ENCODE data around the gene OLA1. TPM values are rescaled to one million over a fixed set of nuclear protein-coding genes. Genes with fewer than 3 reads are reported as not detected.

Gene OLA1
- total RNA-seq, 1 donor: 59.9 TPM

GRCh38 chr2:174138161-174138560 is 110.2 kb downstream of the OLA1 start:
- Histone ChIP-seq H3K4me3 (ENCODE audit: low read length) (no peak overlapping the region), H3K27me3 (ENCODE audit: insufficient read depth, low read length) (no peaks in the 10 kb centered on the region), H3K9me3 (ENCODE audit: low read depth, low read length) (no peaks in the 10 kb centered on the region), H3K4me1 (ENCODE audit: insufficient read depth, low read length) (no peaks in the 10 kb centered on the region)

DNA sequence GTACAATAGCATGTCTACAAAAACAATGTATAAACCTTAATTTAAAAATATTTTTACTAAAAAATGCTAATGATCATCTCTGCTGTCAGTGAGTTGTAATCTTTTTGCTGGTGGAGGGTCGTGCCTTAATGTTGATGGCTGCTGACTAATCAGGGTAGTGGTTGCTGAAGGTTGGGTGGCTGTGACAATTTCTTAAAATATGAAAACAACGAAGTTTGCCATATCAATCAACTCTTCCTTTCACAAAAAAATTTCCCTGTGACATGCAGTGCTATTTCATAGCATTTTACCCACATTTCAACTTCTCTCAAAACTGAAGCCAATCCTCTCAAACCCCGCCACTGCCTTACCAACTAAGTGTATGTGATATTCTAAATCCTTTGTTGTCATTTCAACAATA is 112.4 kb downstream of the OLA1 start:
- no peaks in the 10 kb centered on the region for H3K4me1 ChIP-seq (ENCODE audit: insufficient read depth, low read length)
- no peak overlapping the region for H3K4me3 ChIP-seq (ENCODE audit: low read length)
- no peaks in the 10 kb centered on the region for H3K27me3 ChIP-seq (ENCODE audit: insufficient read depth, low read length)
- H3K9me3 ChIP-seq (ENCODE audit: low read depth, low read length): no peaks in the 10 kb centered on the region

DNA sequence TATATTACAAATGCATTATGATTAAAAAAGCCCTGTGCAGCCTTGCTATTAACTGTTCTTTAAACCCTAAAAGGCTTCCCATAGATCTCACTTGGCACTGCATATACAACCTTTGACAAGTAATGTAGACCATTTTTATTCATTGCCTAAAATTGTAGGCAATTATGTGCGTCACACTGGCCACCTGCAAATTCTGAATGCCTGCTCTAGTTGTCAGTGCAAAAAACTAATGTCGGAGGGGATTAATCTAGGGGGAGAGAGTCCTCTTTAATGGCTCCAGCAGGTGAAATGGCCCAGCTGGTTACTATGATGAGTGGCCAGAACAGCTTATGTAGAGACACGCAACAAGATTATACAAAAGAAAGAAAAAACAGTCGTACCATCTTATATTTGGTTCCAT is 123.2 kb downstream of the OLA1 start:
- H3K9me3 ChIP-seq (ENCODE audit: low read depth, low read length): no peaks in the 10 kb centered on the region
- H3K4me1 ChIP-seq (ENCODE audit: insufficient read depth, low read length): no peaks in the 10 kb centered on the region
- no peaks in the 10 kb centered on the region for H3K27me3 ChIP-seq (ENCODE audit: insufficient read depth, low read length)
- no peak overlapping the region for H3K4me3 ChIP-seq (ENCODE audit: low read length)

GRCh38 chr2:174124181-174124580 is 124.2 kb downstream of the OLA1 start:
- no peaks in the 10 kb centered on the region for H3K27me3 ChIP-seq (ENCODE audit: insufficient read depth, low read length)
- H3K9me3 ChIP-seq (ENCODE audit: low read depth, low read length): no peaks in the 10 kb centered on the region
- no peak overlapping the region for H3K4me3 ChIP-seq (ENCODE audit: low read length)
- no peaks in the 10 kb centered on the region for H3K4me1 ChIP-seq (ENCODE audit: insufficient read depth, low read length)

- Histone ChIP-seq H3K4me3 (ENCODE audit: low read length) (no peak overlapping the region), H3K4me1 (ENCODE audit: insufficient read depth, low read length) (no peaks in the 10 kb centered on the region), H3K9me3 (ENCODE audit: low read depth, low read length) (no peaks in the 10 kb centered on the region), H3K27me3 (ENCODE audit: insufficient read depth, low read length) (no peaks in the 10 kb centered on the region)
Observed at GRCh38 chr2:174122185-174122584, 126.1 kb downstream of the OLA1 start.

GRCh38 chr2:174121612-174122011 is 126.7 kb downstream of the OLA1 start:
- Histone ChIP-seq H3K9me3 (ENCODE audit: low read depth, low read length) (no peaks in the 10 kb centered on the region), H3K4me3 (ENCODE audit: low read length) (no peak overlapping the region), H3K4me1 (ENCODE audit: insufficient read depth, low read length) (no peaks in the 10 kb centered on the region), H3K27me3 (ENCODE audit: insufficient read depth, low read length) (no peaks in the 10 kb centered on the region)

- H3K4me1 ChIP-seq (ENCODE audit: insufficient read depth, low read length): no peaks in the 10 kb centered on the region
- no peaks in the 10 kb centered on the region for H3K9me3 ChIP-seq (ENCODE audit: low read depth, low read length)
- no peak overlapping the region for H3K4me3 ChIP-seq (ENCODE audit: low read length)
- no peaks in the 10 kb centered on the region for H3K27me3 ChIP-seq (ENCODE audit: insufficient read depth, low read length)
Observed at GRCh38 chr2:174121175-174121574, 127.2 kb downstream of the OLA1 start.

- H3K4me1 ChIP-seq (ENCODE audit: insufficient read depth, low read length): no peaks in the 10 kb centered on the region
- H3K4me3 ChIP-seq (ENCODE audit: low read length): no peak overlapping the region
- H3K27me3 ChIP-seq (ENCODE audit: insufficient read depth, low read length): no peaks in the 10 kb centered on the region
- no peaks in the 10 kb centered on the region for H3K9me3 ChIP-seq (ENCODE audit: low read depth, low read length)
Observed at GRCh38 chr2:174120346-174120745, 128.0 kb downstream of the OLA1 start.

DNA sequence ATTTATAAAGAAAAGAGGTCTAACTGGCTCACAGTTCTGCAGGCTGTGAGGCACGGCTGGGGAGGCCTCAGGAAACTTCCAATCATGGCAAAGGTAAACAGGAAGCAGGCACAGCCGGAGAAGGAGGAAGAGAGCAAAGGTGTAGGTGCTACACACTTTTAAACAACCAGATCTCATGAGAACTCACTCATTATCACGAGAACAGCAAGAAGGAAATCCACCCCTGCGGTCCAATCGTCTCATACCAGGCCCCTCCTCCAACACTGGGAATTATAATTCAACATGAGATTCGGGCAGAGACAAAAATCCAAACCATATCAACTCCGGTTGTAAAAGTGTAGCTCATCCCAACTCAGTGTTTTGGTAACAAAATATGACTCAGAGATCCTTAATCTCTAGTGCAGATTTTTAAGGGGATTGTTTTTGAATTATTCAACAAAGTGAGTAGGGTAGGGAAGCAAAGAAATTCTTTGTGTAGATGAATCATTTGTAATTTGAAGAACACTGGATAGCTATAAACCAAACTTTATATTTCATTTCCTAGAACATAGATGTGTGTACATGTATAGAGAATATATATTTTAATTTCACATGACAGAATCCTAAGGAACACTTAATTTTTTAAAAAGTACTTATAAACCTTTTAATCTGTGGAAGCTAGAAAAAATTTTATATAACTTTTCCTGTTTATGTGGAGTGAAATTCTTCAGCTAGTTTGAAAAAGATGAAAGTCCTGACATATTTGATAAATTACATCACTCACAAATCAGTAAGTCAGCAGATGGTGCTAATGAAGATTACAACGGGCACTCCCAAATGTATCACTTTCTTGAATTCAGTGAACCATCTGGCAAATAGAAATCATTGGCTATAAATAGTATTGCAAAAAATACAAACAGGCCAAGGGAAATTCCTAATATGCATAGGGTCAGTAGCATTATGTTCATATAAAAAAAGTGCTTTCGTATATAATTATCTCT is 130.1 kb downstream of the OLA1 start:
- H3K9me3 ChIP-seq (ENCODE audit: low read depth, low read length): no peaks in the 10 kb centered on the region
- no peaks in the 10 kb centered on the region for H3K27me3 ChIP-seq (ENCODE audit: insufficient read depth, low read length)
- no peak overlapping the region for H3K4me3 ChIP-seq (ENCODE audit: low read length)
- H3K4me1 ChIP-seq (ENCODE audit: insufficient read depth, low read length): no peaks in the 10 kb centered on the region

- H3K27me3 ChIP-seq (ENCODE audit: insufficient read depth, low read length): no peaks in the 10 kb centered on the region
- H3K4me1 ChIP-seq (ENCODE audit: insufficient read depth, low read length): no peaks in the 10 kb centered on the region
- no peak overlapping the region for H3K4me3 ChIP-seq (ENCODE audit: low read length)
- no peaks in the 10 kb centered on the region for H3K9me3 ChIP-seq (ENCODE audit: low read depth, low read length)
Observed at GRCh38 chr2:174112073-174112472, 136.3 kb downstream of the OLA1 start.

- no peaks in the 10 kb centered on the region for H3K27me3 ChIP-seq (ENCODE audit: insufficient read depth, low read length)
- no peak overlapping the region for H3K4me3 ChIP-seq (ENCODE audit: low read length)
- H3K4me1 ChIP-seq (ENCODE audit: insufficient read depth, low read length): no peaks in the 10 kb centered on the region
- H3K9me3 ChIP-seq (ENCODE audit: low read depth, low read length): no peaks in the 10 kb centered on the region
Observed at GRCh38 chr2:174108579-174108978, 139.8 kb downstream of the OLA1 start.

GRCh38 chr2:174106736-174107135 is 141.6 kb downstream of the OLA1 start:
- no peak overlapping the region for H3K4me3 ChIP-seq (ENCODE audit: low read length)
- H3K9me3 ChIP-seq (ENCODE audit: low read depth, low read length): no peaks in the 10 kb centered on the region
- no peaks in the 10 kb centered on the region for H3K4me1 ChIP-seq (ENCODE audit: insufficient read depth, low read length)
- no peaks in the 10 kb centered on the region for H3K27me3 ChIP-seq (ENCODE audit: insufficient read depth, low read length)

- Histone ChIP-seq H3K9me3 (ENCODE audit: low read depth, low read length) (no peaks in the 10 kb centered on the region), H3K27me3 (ENCODE audit: insufficient read depth, low read length) (no peaks in the 10 kb centered on the region), H3K4me3 (ENCODE audit: low read length) (no peak overlapping the region), H3K4me1 (ENCODE audit: insufficient read depth, low read length) (no peaks in the 10 kb centered on the region)
Observed at GRCh38 chr2:174094542-174094941, 153.8 kb downstream of the OLA1 start.

DNA sequence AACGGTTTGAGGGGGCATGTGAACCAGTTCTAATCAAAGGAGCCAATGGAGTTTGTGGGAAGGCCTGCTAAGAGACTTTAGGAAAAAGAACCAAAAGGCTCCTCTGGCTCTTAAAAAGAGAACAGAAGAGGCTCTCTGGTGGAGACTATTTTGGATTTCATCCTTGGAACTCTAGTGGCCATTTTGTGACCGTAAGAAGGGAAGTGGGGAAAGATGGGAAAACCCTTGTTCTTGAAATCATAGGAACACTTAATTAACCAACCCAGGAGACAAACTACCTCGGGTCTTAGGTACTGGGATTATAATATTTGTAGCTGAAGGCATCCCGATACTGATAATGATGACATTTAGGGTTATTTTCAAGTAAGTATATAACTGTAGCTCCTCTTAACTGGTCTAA is 157.9 kb downstream of the OLA1 start:
- H3K9me3 ChIP-seq (ENCODE audit: low read depth, low read length): no peaks in the 10 kb centered on the region
- H3K27me3 ChIP-seq (ENCODE audit: insufficient read depth, low read length): no peaks in the 10 kb centered on the region
- H3K4me3 ChIP-seq (ENCODE audit: low read length): no peak overlapping the region
- no peaks in the 10 kb centered on the region for H3K4me1 ChIP-seq (ENCODE audit: insufficient read depth, low read length)

- H3K4me3 ChIP-seq (ENCODE audit: low read length): no peak overlapping the region
- H3K4me1 ChIP-seq (ENCODE audit: insufficient read depth, low read length): no peaks in the 10 kb centered on the region
- H3K9me3 ChIP-seq (ENCODE audit: low read depth, low read length): no peaks in the 10 kb centered on the region
- no peaks in the 10 kb centered on the region for H3K27me3 ChIP-seq (ENCODE audit: insufficient read depth, low read length)
Observed at GRCh38 chr2:174088706-174089460, 159.4 kb downstream of the OLA1 start.
